Nephron (organoid): ENCODE data around the gene ERP27.

Experiments used
- H3K27ac Mint-ChIP-seq, 3 experiments: 2 replicates each; pipeline ENCODE4 v1.8.0; 2020; ENCODE audit warnings: mixed read lengths in 3 of 3, mild to moderate bottlenecking in 2 of 3, moderate library complexity in 1 of 3
- H3K27me3 Mint-ChIP-seq: 2 replicates; pipeline ENCODE4 v1.8.0; 2021; ENCODE audit warnings: low read depth, mild to moderate bottlenecking, moderate library complexity, mixed read lengths
- H3K36me3 Mint-ChIP-seq: 2 replicates; pipeline ENCODE4 v1.8.0; 2020; ENCODE audit warnings: low read depth, mixed read lengths
- H3K4me1 Mint-ChIP-seq: 2 replicates; pipeline ENCODE4 v1.8.0; 2020; ENCODE audit warnings: mixed read lengths
- H3K4me3 Mint-ChIP-seq, 3 experiments: 2 replicates each; pipeline ENCODE4 v1.8.0; 2020; ENCODE audit warnings: mild to moderate bottlenecking in 3 of 3, mixed read lengths in 3 of 3, moderate library complexity in 2 of 3
- H3K9me3 Mint-ChIP-seq: 2 replicates; pipeline ENCODE4 v1.8.0; 2020; ENCODE audit warnings: mixed read lengths
- CTCF ChIP-seq, 3 experiments: fragments of 200-600 bp; sonication (generic); IDR thresholded peaks; one replicate each; pipeline ENCODE4 v1.5.0; 2021; ENCODE audit warnings: antibody characterized with exemption in 3 of 3; ENCODE audit not compliant: unreplicated experiment in 3 of 3

The ERP27 gene

GRCh38 chr12:14942196-14942931 is 4.0 kb upstream of the ERP27 start:
- Mint-ChIP-seq H3K36me3 (peaks cover 5% of the 10 kb centered on the region), H3K27me3 (no peaks in the 10 kb centered on the region), H3K4me1 (peaks cover 11% of the 10 kb centered on the region), H3K27ac (no peak overlapping the region), H3K9me3 (peaks cover 5% of the 10 kb centered on the region), H3K4me3 (no peak overlapping the region)
- no peak for TF ChIP-seq CTCF (IDR thresholded peaks at IDR 0.05; ENCODE audit: unreplicated experiment in 3 of 3)

GRCh38 chr12:14941369-14941768 is 3.0 kb upstream of the ERP27 start:
- peaks cover 5% of the 10 kb centered on the region for H3K9me3 Mint-ChIP-seq
- H3K4me3 Mint-ChIP-seq = no peak overlapping the region
- peaks cover 5% of the 10 kb centered on the region for H3K36me3 Mint-ChIP-seq
- peaks cover 12% of the 10 kb centered on the region for H3K4me1 Mint-ChIP-seq
- no peak for TF ChIP-seq CTCF (IDR thresholded peaks at IDR 0.05; ENCODE audit: unreplicated experiment in 3 of 3)
- H3K27ac Mint-ChIP-seq = no peak overlapping the region
- no peaks in the 10 kb centered on the region for H3K27me3 Mint-ChIP-seq

GRCh38 chr12:14937689-14938088 is 648 bp downstream of the ERP27 start:
- H3K9me3 Mint-ChIP-seq = peaks cover 5% of the 10 kb centered on the region
- no peak overlapping the region for H3K27ac Mint-ChIP-seq
- no peak for TF ChIP-seq CTCF (IDR thresholded peaks at IDR 0.05; ENCODE audit: unreplicated experiment in 3 of 3)
- no peaks in the 10 kb centered on the region for H3K27me3 Mint-ChIP-seq
- H3K4me3 Mint-ChIP-seq = no peak overlapping the region
- peaks cover 16% of the 10 kb centered on the region for H3K4me1 Mint-ChIP-seq
- peaks cover 5% of the 10 kb centered on the region for H3K36me3 Mint-ChIP-seq

- H3K4me3 Mint-ChIP-seq = no peak overlapping the region
- H3K27ac Mint-ChIP-seq = peak overlapping the region; percentile 20 to 64 (median 21)
- peaks cover 2% of the 10 kb centered on the region for H3K36me3 Mint-ChIP-seq
- TF ChIP-seq CTCF (IDR thresholded peaks at IDR 0.05; ENCODE audit: unreplicated experiment in 3 of 3) = peak in 1 of 3 experiments; percentile 25
- peaks cover 16% of the 10 kb centered on the region for H3K4me1 Mint-ChIP-seq
- H3K27me3 Mint-ChIP-seq = no peaks in the 10 kb centered on the region
- peaks cover 5% of the 10 kb centered on the region for H3K9me3 Mint-ChIP-seq
Measured at GRCh38 chr12:14937014-14937413, 1.3 kb downstream of the ERP27 start.

- H3K27ac Mint-ChIP-seq = peak overlapping the region; percentile 20 to 98 (median 98)
- peak in 1 of 3 experiments; percentile 8 for TF ChIP-seq CTCF (IDR thresholded peaks at IDR 0.05; ENCODE audit: unreplicated experiment in 3 of 3)
- no peaks in the 10 kb centered on the region for H3K36me3 Mint-ChIP-seq
- no peaks in the 10 kb centered on the region for H3K27me3 Mint-ChIP-seq
- H3K4me3 Mint-ChIP-seq = no peak overlapping the region
- peaks cover 5% of the 10 kb centered on the region for H3K9me3 Mint-ChIP-seq
- peaks cover 16% of the 10 kb centered on the region for H3K4me1 Mint-ChIP-seq
Measured at GRCh38 chr12:14936224-14936861, 2.0 kb downstream of the ERP27 start.
